Large intestine (tissue), 3 donors: ENCODE measurements around the gene RACGAP1. TPM values are rescaled to one million over a fixed set of nuclear protein-coding genes. Genes with fewer than 3 reads are reported as not detected.

Experiments used
- DNase-seq, 2 donors: peaks; one replicate each; pipeline versions ENCODE4 v3.0.0 to v3.0.0-alpha.2; 2013
- H3K27ac ChIP-seq: one replicate; pipeline ENCODE4 v1.5.1; 2013; ENCODE audit warnings: low read length
- H3K27me3 ChIP-seq: 2 replicates; pipeline ENCODE4 v1.6.1; 2013; ENCODE audit warnings: low read length; ENCODE audit not compliant: control insufficient read depth, insufficient read depth
- H3K36me3 ChIP-seq: 2 replicates; pipeline ENCODE4 v1.6.1; 2013; ENCODE audit warnings: low read length; ENCODE audit not compliant: control insufficient read depth, insufficient read depth
- H3K4me1 ChIP-seq: one replicate; pipeline ENCODE4 v1.6.1; 2013; ENCODE audit warnings: low read length; ENCODE audit not compliant: control insufficient read depth, insufficient read depth
- H3K4me3 ChIP-seq: one replicate; pipeline ENCODE4 v1.5.1; 2013; ENCODE audit warnings: low read length
- H3K9me3 ChIP-seq: one replicate; pipeline ENCODE4 v1.6.1; 2013; ENCODE audit warnings: mild to moderate bottlenecking, low read depth, low read length, moderate library complexity; ENCODE audit not compliant: control insufficient read depth
- WGBS: methylation state at CpG from one replicate; pipeline ENCODE4 v1.1.5; 2013; ENCODE audit warnings: low lambda C conversion rate; ENCODE audit not compliant: insufficient coverage; 5-methylcytosine and 5-hydroxymethylcytosine counted together
- polyA plus RNA-seq: library from polyadenylated mRNA; unstranded; fragments of 120-200 nt; gene quantifications from one replicate; pipeline ENCODE4 v1.2.1, GENCODE V29; 2013

Gene RACGAP1
- polyA plus RNA-seq, 1 donor = 21.8 TPM

GRCh38 chr12:49970658-49971057 lies 54.6 kb downstream of the RACGAP1 start:
- no peak overlapping the region for H3K27ac ChIP-seq
- WGBS = 77% methylated on average over 4 of the region's 10 CpGs
- peaks cover 39% of the 10 kb centered on the region for H3K27me3 ChIP-seq
- H3K4me3 ChIP-seq = no peak overlapping the region
- DNase-seq = no peak
- H3K4me1 ChIP-seq = peaks cover 31% of the 10 kb centered on the region
- peaks cover 4% of the 10 kb centered on the region for H3K9me3 ChIP-seq
- no peaks in the 10 kb centered on the region for H3K36me3 ChIP-seq

GRCh38 chr12:49969651-49970429 lies 55.5 kb downstream of the RACGAP1 start:
- Histone ChIP-seq H3K4me1 (peaks cover 24% of the 10 kb centered on the region), H3K27ac (no peak overlapping the region), H3K9me3 (peaks cover 4% of the 10 kb centered on the region), H3K4me3 (no peak overlapping the region), H3K36me3 (no peaks in the 10 kb centered on the region), H3K27me3 (peaks cover 46% of the 10 kb centered on the region)
- DNase-seq = no peak
- no CpG with 5 or more reads among the region's 12 CpGs for WGBS

- no peaks in the 10 kb centered on the region for H3K36me3 ChIP-seq
- DNase-seq = no peak
- peaks cover 4% of the 10 kb centered on the region for H3K9me3 ChIP-seq
- WGBS = no CpG with 5 or more reads among the region's 5 CpGs
- peaks cover 54% of the 10 kb centered on the region for H3K27me3 ChIP-seq
- H3K4me1 ChIP-seq = peaks cover 17% of the 10 kb centered on the region
- no peak overlapping the region for H3K4me3 ChIP-seq
- H3K27ac ChIP-seq = no peak overlapping the region
Observed at GRCh38 chr12:49969027-49969426, 56.3 kb downstream of the RACGAP1 start.

GRCh38 chr12:49968471-49968870 lies 56.8 kb downstream of the RACGAP1 start:
- Histone ChIP-seq H3K4me1 (peaks cover 12% of the 10 kb centered on the region), H3K4me3 (no peak overlapping the region), H3K36me3 (no peaks in the 10 kb centered on the region), H3K9me3 (peaks cover 4% of the 10 kb centered on the region), H3K27me3 (peaks cover 59% of the 10 kb centered on the region), H3K27ac (no peak overlapping the region)
- no peak for DNase-seq
- WGBS = no CpG with 5 or more reads among the region's 6 CpGs

GRCh38 chr12:49967777-49968250 lies 57.5 kb downstream of the RACGAP1 start:
- peaks cover 7% of the 10 kb centered on the region for H3K4me1 ChIP-seq
- H3K36me3 ChIP-seq = no peaks in the 10 kb centered on the region
- no peak for DNase-seq
- WGBS = no CpG with 5 or more reads among the region's 15 CpGs
- no peaks in the 10 kb centered on the region for H3K9me3 ChIP-seq
- no peak overlapping the region for H3K27ac ChIP-seq
- peak overlapping the region; percentile 41 for H3K4me3 ChIP-seq
- peaks cover 66% of the 10 kb centered on the region for H3K27me3 ChIP-seq

- DNase-seq = peak; percentile 85 to 87
- H3K4me1 ChIP-seq = peaks cover 7% of the 10 kb centered on the region
- peaks cover 70% of the 10 kb centered on the region for H3K27me3 ChIP-seq
- H3K4me3 ChIP-seq = peak overlapping the region; percentile 41
- H3K36me3 ChIP-seq = no peaks in the 10 kb centered on the region
- no CpG with 5 or more reads among the region's 40 CpGs for WGBS
- H3K27ac ChIP-seq = no peak overlapping the region
- H3K9me3 ChIP-seq = no peaks in the 10 kb centered on the region
Observed at GRCh38 chr12:49967042-49967776, 58.1 kb downstream of the RACGAP1 start.

- no peak for DNase-seq
- Histone ChIP-seq H3K36me3 (no peaks in the 10 kb centered on the region), H3K9me3 (no peaks in the 10 kb centered on the region), H3K4me3 (no peak overlapping the region), H3K27me3 (peaks cover 74% of the 10 kb centered on the region), H3K4me1 (peaks cover 7% of the 10 kb centered on the region), H3K27ac (no peak overlapping the region)
- WGBS = no CpG with 5 or more reads among the region's 16 CpGs
Observed at GRCh38 chr12:49966511-49967041, 58.7 kb downstream of the RACGAP1 start.

- no peak overlapping the region for H3K4me3 ChIP-seq
- no peaks in the 10 kb centered on the region for H3K9me3 ChIP-seq
- no peak for DNase-seq
- WGBS = 60% methylated on average over 1 of the region's 6 CpGs
- H3K36me3 ChIP-seq = no peaks in the 10 kb centered on the region
- H3K27ac ChIP-seq = no peak overlapping the region
- H3K27me3 ChIP-seq = peaks cover 78% of the 10 kb centered on the region
- peaks cover 7% of the 10 kb centered on the region for H3K4me1 ChIP-seq
Observed at GRCh38 chr12:49965836-49966235, 59.5 kb downstream of the RACGAP1 start.

- no peak for DNase-seq
- peaks cover 7% of the 10 kb centered on the region for H3K4me1 ChIP-seq
- H3K4me3 ChIP-seq = no peak overlapping the region
- peaks cover 79% of the 10 kb centered on the region for H3K27me3 ChIP-seq
- H3K27ac ChIP-seq = no peak overlapping the region
- no peaks in the 10 kb centered on the region for H3K9me3 ChIP-seq
- H3K36me3 ChIP-seq = no peaks in the 10 kb centered on the region
- WGBS = no CpG with 5 or more reads among the region's 13 CpGs
Observed at GRCh38 chr12:49964849-49965624, 60.3 kb downstream of the RACGAP1 start.
